Measurements from ENCODE around the gene STIMATE. TPM values are rescaled to one million over a fixed set of nuclear protein-coding genes. Genes with fewer than 3 reads are reported as not detected.

STIMATE gene
- total and polyA plus RNA-seq, 10 of the 15 experiments (the other 5 are each of a cell fraction or from before 2014, with no cell fraction given) = 0.24 to 24.1 (median 15.4) TPM

- Histone ChIP-seq H3K27ac (ENCODE audit: control insufficient read depth, insufficient read depth) (no peak overlapping the region), H3K4me3 (no peak overlapping the region), H3K36me3 (ENCODE audit: control insufficient read depth in 2 of 2, insufficient read depth in 2 of 2, low read length in 1 of 2) (peaks cover 13 to 18% of the 10 kb centered on the region in 2 experiments), H3K4me2 (ENCODE audit: control insufficient read depth, insufficient read depth) (no peak overlapping the region), H3K79me2 (ENCODE audit: control insufficient read depth, insufficient read depth, low read length) (no peaks in the 10 kb centered on the region), H3K27me3 (replicated peaks in 1 of 2; ENCODE audit: control insufficient read depth in 2 of 2, insufficient read depth in 2 of 2, low read length in 1 of 2) (no peaks in the 10 kb centered on the region), H4K20me1 (ENCODE audit: control insufficient read depth, insufficient read depth) (no peaks in the 10 kb centered on the region), H2AFZ (ENCODE audit: control insufficient read depth, low read depth, low read length) (no peak overlapping the region), H3K4me1 (ENCODE audit: control insufficient read depth, insufficient read depth, low read length) (peaks cover 8% of the 10 kb centered on the region), H3K9ac (ENCODE audit: control insufficient read depth, insufficient read depth, low read length) (no peak overlapping the region), H3K9me3 (replicated peaks; ENCODE audit: control insufficient read depth, insufficient read depth, low read length) (no peaks in the 10 kb centered on the region)
- DNase-seq (ENCODE audit: low read depth, low spot score) (no peak), FAIRE-seq (no peak), ATAC-seq (no peak)
- BruUV-seq (replicated peaks) = no TSS peak
- WGBS (ENCODE audit: insufficient coverage, insufficient replicate concordance, low lambda C conversion rate, missing lambda C conversion rate) = 74% methylated on average over 7 of the region's 7 CpGs
- TF ChIP-seq HDAC2 (IDR thresholded peaks at IDR 0.05) (no peak), MEF2B (IDR thresholded peaks at IDR 0.05; ENCODE audit: partially characterized antibody, poor library complexity, severe bottlenecking) (no peak), SIN3A (IDR thresholded peaks at IDR 0.05; ENCODE audit: low read depth, low read length) (no peak), SMARCA5 (IDR thresholded peaks at IDR 0.05) (no peak), FOXK2 (IDR thresholded peaks at IDR 0.05) (no peak), PRDM15 (CRISPR knock-in tag; IDR thresholded peaks at IDR 0.05) (no peak), IRF3 (IDR thresholded peaks at IDR 0.05) (no peak), EZH2 (IDR thresholded peaks at IDR 0.05; ENCODE audit: borderline replicate concordance, control insufficient read depth, low read depth, low read length) (no peak), PBX3 (IDR thresholded peaks at IDR 0.05; ENCODE audit: insufficient replicate concordance, low read depth, low read length) (no peak), ATF3 (IDR thresholded peaks at IDR 0.05; ENCODE audit: borderline replicate concordance, extremely low read depth, low read depth, low read length) (no peak), DPF2 (IDR thresholded peaks at IDR 0.05) (no peak), MYC (IDR thresholded peaks at IDR 0.05; ENCODE audit: insufficient read depth, insufficient read length, insufficient replicate concordance, low read length, severe bottlenecking) (no peak), PAX5 (IDR thresholded peaks at IDR 0.05; ENCODE audit: borderline replicate concordance, low read depth, low read length) (no peak), E2F4 (IDR thresholded peaks at IDR 0.05; ENCODE audit: low read depth, low read length) (no peak)
- RAD21 ChIA-PET (ENCODE audit: unreplicated experiment) = interaction anchor here (0.6 to 1.4 kb wide), 3 partner anchors 10 to 147 kb away, joined by 3 to 4 read pairs (median 3); no protein-coding TSS in a partner anchor
- POLR2A ChIA-PET = no interaction called here
- CTCF ChIA-PET = interaction anchor here (1.0 to 2.4 kb wide), 10 partner anchors 9 to 138 kb away, joined by 3 to 11 read pairs (median 4); partner anchors contain the start of gene STIMATE
- intact Hi-C loops (cut with micrococcal nuclease; ENCODE audit: unreplicated experiment) (no loop called here), in situ Hi-C loops (cut with MboI) (loop anchor here (10.0 kb wide), 1 partner anchor 226 kb away; no protein-coding TSS in a partner anchor)
- SMC1A ChIA-PET (ENCODE audit: uncharacterized antibody, unreplicated experiment) = interaction anchor here (1.3 to 2.6 kb wide), 4 partner anchors 45 to 262 kb away, joined by 3 to 12 read pairs (median 4); no protein-coding TSS in a partner anchor
Measured at GRCh38 chr3:52848617-52849016, 48.7 kb downstream of the STIMATE start.

All from GM12878 (cell line).